D341Med (cell line): Measurements from ENCODE around the gene SFMBT1.

Source experiments
- DNase-seq: peaks from one replicate; pipeline ENCODE4 v3.0.0; 2012; ENCODE audit warnings: low spot score

The SFMBT1 gene

DNA sequence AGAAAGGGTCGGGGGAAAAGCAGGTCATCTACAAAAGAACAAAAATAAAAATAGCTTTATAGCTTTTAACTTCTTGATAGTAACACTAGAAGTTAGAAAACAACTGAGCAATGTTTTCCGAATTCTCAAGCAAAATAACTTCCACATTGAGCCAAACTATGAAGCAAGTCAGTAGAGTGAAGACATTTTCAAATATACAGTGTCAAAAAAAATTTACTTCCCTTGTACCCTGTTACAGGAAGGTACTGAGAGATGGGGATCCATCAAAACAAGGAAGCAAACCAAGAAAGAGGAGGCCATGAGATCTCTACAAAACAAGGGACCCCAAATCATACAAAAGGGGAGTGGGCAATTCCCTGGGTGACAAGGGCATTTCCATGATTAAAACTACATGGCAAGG is 121.9 kb downstream of the SFMBT1 start:
- DNase-seq: no peak

DNA sequence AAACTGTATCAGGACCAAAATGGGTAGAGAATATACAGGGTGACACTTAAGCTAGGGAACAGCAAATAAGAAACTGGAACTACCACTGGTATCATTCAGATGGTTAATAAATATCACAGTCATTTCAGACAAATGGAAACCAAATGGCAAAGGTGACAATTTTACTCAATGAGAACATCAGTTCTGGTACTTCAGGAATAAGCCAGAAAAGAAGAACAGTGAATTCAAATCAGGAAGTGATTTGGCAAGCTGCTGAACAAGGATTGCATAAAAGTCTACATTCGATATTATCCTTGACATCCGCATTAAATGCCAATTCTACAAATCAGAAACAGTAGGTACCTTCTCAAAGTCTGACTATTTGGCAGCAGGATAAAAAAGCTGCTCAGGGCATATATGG is 125.0 kb downstream of the SFMBT1 start:
- DNase-seq: no peak

DNA sequence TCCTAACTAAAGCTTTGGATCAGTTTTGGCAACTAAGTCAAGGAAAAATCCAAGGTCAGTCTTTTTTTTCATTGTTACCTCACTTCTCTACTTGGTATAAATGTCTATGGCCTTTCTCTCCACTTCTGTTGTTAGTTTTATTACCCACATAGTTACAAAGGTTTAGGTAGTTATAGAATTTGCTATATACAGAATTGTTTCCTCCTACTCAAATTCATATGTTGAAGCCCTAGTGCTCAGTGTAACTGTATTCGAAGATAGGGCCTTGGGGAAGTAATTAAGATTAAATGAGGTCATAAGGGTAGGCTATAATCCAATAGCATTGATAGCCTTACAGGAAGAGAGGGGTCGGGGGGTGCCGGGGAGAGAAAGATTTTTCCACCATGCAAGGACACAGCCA is 128.8 kb downstream of the SFMBT1 start:
- DNase-seq: no peak

DNA sequence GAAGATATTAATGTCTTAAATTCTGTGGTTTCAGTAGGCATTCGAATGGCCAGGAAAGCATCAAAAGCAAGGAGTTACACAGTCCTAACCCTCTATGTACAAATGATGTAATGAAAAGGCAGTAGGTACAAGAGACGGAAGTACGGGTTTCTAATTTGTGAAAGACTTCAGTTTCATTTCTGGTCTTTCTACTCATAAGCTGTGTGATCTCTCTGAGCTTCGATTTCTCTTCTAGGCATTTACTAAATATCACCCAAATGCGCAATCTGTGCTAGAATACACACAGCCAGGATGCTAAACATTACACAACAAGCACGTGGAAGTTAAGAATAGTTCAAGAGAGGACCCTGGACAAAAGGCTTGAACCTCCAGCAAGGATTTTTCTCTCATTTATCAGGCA is 130.6 kb downstream of the SFMBT1 start:
- no peak for DNase-seq

DNA sequence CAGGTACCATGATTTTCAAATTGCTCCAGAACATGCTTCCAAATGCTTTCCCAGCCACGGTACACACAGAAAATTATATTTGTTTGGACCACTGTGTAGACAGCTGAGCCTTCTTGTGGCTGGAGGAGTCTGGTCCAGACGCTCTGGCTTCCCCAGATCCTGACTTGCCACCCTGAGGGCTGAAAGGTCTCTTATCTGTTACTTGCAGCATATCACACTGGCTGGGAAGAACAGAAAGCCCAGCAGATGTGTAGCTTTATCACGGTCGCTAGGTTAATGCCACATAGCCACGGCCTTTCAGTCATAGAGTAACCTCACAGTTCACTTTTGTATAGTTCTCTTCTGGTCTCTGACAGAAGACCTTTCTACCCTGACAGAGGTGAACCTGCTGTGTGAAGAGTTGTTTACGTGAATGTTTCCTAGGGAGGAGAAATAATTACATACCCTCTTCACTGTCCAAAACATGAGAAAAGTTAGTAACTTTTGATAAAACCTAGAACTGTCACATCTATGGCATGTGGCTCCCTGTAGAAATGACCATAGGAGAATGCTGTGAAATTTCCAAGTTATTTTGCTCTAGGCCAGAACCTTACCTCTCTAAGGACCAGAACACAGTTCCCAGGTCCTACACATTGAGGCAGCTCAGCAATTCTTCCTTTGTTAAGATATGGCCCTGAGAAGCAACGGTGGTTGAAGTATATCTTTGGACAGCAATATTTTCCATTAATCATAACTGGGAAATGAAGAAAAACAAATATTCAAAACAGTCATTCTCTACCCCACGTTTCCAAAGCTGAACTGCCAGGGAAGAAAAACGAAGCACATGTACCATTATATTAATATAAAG is 132.8 kb downstream of the SFMBT1 start:
- no peak for DNase-seq

DNA sequence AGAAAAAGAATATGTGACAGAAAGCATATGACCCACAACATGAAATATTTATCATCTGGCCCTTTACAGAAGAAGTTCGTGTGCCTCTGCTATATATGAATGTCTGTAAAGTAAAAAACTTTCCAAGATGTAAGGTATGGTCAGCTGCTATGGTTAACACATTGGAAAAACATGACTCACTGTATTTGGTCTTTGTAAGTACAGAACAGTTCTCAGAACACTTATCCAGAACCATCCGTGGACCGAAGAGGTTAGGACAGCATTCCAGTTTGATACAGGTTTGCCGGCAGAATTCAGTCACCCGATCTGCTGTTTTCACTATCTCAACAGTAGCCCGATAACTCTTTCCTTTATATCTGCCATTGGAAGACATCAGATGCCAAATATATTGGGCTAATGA is 135.1 kb downstream of the SFMBT1 start:
- no peak for DNase-seq

DNA sequence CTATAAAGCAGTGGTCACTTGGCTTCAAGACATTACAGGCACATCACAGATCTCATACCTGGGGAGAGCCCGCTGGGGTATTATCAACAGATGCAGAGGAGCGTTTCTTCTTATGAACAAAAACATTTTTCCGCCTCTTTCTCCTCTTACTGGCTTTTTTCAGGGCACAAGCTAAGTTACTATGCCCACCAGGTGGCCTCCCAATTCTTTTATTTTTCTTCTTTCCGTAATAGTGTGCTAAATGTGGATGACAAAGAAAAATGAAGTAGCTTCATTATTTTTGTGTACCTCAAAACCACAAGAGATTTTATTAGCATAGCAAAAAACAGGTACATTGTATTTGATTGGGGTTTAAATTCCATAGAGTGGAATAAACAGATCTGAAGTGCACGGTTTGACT is 138.4 kb downstream of the SFMBT1 start:
- no peak for DNase-seq

DNA sequence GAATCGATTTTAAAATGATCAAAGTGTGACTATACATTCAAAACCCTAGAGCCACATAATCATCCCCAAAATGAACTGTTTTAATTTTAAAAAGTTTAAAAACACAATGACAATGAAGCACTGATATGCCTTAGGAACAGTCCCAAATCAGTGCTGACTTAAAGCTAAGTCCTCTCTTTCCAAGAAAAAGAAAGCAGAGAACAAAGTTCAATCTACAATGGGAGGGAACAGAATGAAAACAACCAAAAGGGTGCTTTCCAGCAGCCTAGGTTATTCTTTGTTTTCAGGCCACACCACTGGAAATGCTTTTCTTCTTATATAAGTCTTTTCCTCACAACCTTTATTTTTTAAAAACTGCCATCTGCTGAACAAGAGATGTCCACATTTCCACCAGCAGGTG is 141.3 kb downstream of the SFMBT1 start:
- DNase-seq: no peak

DNA sequence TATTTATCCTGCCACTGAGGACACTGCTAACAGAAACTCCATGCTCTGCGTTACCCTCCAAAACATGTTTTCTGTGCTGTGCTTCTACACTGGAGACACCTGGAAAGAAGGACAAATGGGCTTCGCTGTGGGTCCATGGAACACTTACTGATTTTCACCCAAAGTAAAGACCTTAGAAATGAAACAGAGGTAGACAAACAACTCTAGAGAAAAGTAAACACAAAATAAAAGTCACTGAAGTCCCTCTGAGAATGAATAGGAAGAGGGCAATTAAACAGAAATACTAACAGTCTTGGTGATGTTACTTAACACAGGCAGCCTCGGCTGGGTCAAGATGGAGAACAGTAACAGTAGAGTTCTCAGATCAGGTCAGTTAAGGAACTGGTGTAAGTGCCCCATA is 141.9 kb downstream of the SFMBT1 start:
- no peak for DNase-seq

DNA sequence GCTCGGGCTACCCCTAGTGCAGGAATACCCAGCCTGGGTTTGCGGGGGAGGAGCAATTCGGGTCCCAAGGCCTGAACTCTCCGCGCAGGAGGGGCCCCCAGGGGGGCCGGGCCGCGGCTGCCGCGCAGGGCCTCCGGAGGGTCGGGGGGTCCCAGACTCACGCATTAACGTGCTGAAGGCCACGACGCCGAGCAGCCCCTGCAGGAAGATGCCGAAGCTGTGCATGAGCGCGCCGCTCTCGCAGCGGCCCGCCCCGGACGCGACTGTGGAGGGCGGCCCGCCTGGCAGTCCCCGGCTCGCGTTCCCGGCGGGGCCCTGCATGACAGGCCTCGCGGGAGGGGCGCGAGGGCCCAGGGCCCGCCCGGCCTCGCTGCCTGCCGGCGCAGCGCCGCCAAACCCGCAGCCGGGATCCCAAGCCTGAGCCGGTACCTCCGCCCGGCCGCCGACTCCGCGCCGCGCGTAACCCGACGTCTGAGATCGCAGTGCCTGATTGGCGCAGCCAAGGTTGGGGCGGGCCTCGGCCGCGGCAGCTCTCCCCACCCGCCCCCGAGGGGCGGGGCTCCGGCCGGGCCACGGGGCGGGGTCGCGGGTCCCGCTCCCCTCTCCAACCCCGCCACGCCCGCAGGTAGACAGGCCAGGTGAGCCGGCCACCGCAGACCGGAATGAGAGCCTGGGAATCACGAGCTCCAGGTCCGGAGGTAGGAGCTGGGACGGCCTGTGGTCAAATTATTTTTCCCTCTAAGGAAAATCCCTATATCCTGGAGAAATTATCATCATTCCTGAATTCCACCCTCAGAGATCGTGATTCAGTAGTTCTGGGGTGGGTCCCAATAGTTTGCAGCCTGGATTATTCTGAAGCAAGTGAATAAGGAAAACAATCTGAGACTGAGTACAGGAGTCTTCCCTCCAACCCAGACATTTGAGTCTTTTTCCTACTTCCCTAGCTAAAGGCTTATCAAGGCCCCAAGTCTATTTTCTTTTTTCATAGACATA is 148.4 kb downstream of the SFMBT1 start, which contains the start of gene STIMATE:
Gene STIMATE (minus strand): TSS at position 419 of the 993 bp plus-strand sequence. CDS start 98 bp downstream, at position 321.
- peak; percentile 98 for DNase-seq

DNA sequence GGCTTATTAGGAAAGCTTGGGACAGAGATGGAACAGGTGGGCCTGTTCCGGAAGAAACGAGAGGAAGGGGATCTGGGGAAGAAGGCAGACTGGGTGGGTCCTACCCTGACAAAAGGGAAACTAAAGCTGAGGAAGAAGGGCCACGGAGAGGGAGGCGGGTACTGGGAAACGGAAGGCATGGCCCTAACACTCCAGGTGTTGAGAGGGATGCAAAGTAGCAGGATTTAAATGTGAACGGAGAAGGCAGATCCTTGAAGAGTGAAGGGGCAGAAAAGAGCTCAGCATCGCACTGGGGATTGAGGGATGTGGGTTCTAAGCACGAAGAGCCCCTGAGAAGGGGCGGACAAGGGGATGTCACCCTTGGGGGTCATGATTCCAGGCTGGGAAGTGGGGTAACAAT is 149.3 kb downstream of the SFMBT1 start:
- DNase-seq: peak; percentile 51

DNA sequence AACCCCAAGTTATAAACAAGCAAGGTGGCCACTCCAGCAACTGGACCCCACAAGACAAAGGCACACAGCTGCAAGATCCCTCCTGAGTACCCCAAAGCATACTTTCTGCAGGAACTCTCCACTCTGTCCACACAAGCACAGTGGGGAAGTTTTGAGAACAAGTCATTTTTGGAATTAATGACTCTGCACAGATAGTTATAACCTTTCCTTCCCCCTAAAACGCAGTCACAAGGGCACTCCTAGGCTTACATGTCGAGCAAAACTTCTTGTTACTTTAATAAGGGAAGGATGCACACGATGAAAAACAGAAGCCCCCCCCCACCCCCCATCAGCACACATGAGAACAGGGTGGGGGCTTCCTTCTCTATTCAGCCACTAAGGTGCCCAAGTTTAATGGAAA is 149.7 kb downstream of the SFMBT1 start:
- no peak for DNase-seq

DNA sequence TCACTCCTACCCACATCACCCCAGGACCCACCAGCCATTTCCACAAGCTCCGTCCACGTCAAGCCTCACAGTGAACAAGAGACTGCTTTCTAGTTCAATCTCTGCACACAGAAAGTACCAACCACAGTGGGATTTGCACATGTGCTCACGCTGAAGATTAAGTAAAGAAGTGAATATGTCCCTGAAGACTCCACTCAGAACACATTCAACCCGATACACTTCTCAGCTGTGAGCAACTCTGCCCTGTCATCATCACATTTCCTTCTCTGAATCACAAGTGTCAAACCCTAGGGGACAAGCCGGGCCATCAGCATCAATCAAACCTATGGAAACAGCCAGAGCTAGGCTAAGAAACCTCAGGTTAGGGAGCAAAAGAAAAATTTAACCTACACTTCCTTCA is 150.5 kb downstream of the SFMBT1 start:
- DNase-seq: no peak

DNA sequence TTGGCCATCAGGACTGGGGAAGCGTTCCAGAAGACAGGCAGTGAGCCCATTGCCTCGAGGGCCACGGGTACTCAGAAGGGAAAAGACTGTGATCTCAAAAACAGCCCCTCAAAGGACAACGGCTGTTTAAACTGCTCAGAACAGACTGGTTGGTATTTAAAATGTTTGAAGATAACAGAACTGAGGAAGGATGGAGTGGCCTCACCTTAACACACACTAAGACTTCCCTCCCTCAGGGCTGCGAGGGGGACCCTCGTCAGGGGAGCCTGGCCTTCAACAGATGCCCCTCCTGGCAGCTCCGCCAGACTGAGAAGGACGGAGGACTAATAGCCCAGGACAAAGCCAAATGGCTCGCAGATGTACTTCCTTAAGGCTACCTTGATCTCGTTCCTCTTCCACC is 151.1 kb downstream of the SFMBT1 start:
- DNase-seq: no peak

DNA sequence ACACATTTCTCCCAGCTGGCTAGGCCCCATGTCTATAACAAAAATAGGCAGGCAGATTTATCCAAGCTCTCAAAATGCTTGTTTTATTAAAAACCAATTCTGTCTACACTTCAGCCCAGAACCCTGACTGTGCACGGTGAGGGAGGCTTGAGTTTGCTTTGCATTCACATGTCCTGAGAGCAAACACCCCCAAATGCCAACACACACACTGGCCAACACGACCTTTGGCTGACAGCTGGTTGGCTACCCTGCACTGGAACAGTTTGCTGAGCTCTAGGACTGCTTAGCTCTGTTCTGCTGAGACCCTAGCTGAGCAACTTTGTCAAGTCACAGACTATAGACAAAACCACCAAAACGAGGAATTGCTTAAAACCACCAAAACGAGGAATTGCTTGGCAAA is 152.2 kb downstream of the SFMBT1 start:
- DNase-seq: no peak

DNA sequence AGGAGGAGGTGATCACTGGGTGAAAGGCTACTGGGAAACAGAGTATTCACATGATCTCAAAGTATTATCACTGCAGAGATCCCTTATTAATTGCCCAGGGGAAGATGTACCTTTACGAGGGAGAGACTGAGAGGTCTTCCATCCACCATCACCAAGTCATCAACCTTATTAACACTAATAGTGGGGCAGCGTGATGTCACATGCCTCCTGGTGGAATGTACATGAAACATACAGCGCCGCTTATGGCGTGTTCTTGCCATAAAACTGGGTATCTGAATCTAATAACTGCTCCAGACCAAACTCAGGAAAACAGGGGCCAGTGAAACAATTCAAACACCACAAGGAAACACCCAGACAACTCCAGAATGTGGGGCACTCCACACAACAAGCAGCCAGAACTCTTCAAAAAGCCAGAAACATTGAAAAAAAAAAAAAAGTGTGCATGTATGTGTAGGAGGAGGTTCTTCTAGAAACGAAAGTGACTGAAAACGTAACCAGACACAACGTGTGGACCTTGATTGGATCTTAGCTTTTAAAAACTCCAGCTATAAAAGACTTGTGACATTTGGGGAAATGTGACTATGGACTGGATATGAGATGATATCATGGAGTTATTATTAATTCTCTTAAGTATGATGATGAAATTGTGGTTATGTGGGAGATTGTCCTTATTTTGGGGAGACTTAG is 153.1 kb downstream of the SFMBT1 start:
- no peak for DNase-seq

DNA sequence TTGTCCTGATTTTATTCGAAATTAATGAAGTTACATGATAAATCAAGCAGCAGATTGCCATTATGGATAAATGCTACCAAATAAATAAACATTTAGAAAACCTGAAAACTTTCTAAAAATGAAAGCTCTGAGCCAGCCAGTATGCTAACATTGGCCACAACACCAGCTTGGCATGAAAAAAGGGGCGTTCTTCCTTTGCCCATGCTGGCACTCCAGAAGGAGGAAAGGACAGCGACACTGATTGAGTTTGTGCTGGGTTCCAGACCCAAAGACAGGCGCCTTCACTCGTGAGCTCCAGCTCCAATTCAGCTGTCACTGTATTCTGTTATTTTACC is 153.6 kb downstream of the SFMBT1 start:
- DNase-seq: no peak

DNA sequence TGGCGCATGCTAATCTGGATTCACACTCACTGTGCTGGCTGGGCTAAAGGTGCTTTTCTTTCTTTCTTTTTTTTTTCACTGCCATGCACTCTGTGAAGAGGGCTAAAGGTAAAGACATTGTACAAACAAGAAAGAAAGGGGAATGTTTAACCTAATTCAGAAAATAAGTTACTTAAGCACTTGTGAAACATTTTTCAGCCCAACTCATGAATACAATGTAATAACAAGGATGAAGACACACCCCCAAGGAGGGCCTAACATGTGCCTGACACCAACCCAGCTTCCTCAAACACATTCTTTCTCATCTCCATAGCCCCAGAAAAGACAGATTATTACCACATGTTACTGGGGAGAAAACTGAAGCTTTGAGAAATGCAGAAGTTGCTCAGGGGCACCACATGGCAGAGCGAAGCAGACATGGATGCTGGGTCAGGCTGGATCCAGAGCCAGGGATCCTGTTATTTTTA is 154.2 kb downstream of the SFMBT1 start:
- no peak for DNase-seq

DNA sequence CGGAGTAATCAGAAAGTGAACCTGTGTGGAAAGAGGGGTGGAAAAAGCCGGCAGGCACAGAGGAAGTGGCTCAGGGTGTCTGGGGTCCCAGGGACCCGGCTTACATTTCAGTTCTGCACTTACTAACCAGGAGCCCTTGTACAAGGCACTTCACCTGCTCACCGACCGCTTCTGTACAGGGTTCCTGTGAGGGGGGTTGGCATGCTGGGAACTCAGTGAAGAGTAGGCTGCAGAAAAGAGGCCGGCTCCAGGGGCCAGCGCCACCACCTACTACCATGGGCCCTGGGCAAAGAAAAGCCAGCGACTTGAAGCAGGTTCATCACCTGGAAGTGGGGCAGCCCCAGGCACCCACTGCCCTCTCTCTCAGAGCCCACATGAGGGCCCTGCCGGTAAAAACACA is 154.7 kb downstream of the SFMBT1 start:
- no peak for DNase-seq

DNA sequence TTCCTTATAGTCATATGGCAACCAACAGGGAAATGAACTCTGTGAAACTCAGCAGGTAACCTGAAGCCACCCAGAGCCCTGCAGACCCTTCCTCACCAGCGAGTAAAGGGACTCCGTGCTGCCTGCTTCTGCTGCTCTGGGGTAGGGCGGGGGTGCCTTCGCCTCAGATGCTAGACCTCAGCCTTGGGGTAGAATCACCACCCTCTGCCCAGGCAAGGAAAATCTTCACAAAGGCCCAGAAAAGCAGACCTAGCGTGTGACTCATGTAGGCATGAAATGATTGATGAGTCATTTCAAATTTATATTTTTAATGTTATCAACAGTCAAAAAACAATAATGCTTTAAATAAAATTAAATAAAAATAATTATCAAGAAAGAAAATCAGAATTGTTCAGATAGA is 155.1 kb downstream of the SFMBT1 start:
- DNase-seq: no peak

DNA sequence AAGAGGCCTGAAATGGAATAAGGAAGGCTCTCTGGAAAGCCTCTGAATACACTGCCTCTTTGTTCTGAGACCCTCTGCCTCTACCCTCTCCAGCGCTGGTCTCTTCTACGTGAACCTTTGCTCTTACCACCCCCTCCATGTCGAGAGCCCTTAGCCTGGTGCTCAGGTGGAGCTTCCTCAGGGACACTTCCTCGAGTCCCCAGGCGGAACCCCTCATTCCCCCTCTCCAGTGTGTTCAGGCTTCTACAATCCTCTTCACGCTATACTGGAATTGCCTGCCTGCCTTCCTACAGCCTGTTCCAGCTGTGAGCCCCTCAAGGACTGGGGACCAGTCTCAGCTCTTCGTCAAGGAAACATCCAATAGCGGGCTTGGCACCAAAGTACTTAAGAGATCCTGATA is 156.0 kb downstream of the SFMBT1 start:
- no peak for DNase-seq

DNA sequence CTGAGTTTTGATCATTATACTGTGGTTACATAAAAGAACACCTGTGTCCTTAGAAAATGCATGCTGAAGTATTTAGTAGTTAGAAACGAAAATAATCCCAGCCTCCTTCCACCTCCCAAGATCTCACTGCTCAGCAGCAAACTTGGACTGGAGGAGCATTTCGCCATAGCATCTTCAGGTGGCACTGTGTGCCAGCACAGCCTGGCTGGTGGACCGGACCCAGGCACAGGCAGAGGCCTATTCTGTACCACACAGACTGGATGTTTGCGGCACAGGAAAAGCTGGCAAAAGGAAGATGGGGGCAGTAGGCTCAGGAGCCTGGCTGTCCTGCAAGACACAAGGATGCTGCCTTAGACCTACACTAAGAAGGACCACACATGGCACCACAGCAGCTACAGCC is 158.7 kb downstream of the SFMBT1 start:
- no peak for DNase-seq
